ENCODE measurements around the gene KCTD18.

DNA sequence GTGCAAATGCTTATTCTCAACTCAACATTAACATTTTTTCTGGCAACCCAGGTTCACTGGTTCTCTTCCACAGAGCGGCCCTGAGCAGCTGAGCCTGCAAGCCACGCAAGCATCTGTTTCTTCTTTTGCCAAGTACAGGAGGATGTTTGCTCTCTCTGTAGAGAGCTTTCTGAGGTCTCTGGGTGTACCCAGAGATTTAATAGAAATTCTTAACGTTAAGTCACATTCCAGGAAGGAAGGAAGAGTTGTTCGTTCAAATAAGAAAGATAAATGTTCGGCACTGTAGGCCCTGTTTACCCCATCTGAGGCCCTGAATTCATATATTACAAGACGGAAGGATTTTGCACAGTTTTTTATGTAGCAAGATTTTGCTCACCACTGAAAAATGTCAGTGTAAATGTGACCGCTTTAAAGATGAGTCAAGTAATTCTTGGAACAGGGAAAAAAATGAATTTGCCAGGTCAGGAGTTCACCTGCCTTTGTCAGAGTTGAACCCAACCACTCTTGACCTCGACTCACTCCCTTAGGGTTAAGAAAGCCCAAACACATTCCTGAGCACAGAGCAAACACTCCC, 30.1 kb downstream of the KCTD18 start:
- TF ChIP-seq, protein P1, sequence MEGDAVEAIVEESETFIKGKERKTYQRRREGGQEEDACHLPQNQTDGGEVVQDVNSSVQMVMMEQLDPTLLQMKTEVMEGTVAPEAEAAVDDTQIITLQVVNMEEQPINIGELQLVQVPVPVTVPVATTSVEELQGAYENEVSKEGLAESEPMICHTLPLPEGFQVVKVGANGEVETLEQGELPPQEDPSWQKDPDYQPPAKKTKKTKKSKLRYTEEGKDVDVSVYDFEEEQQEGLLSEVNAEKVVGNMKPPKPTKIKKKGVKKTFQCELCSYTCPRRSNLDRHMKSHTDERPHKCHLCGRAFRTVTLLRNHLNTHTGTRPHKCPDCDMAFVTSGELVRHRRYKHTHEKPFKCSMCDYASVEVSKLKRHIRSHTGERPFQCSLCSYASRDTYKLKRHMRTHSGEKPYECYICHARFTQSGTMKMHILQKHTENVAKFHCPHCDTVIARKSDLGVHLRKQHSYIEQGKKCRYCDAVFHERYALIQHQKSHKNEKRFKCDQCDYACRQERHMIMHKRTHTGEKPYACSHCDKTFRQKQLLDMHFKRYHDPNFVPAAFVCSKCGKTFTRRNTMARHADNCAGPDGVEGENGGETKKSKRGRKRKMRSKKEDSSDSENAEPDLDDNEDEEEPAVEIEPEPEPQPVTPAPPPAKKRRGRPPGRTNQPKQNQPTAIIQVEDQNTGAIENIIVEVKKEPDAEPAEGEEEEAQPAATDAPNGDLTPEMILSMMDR (IDR thresholded peaks at IDR 0.05; ENCODE audit: low read depth, low read length) = no peak
- TF ChIP-seq EZH2phosphoT487 (IDR thresholded peaks at IDR 0.05; ENCODE audit: low read depth) = no peak

Data from OCI-LY3 (cell line).